Frontal cortex (tissue), 4 donors: ENCODE measurements around the gene HTR3C. TPM values are rescaled to one million over a fixed set of nuclear protein-coding genes. Genes with fewer than 3 reads are reported as not detected.

Source experiments
- DNase-seq, 2 donors: peaks; one replicate each; pipeline ENCODE4 v3.0.0; 2012; ENCODE audit warnings: low spot score in 2 of 2
- FAIRE-seq: peaks from 2 replicates; lab custom pipeline; 2012; peaks lifted over from hg19 to GRCh38; lab: Jason Lieb, UNC
- small RNA-seq: library from RNA; depleted of rRNA; stranded (forward); fragments of <200 nt; gene quantifications from one replicate; pipeline ENCODE3, GENCODE V24; 2014
- total RNA-seq: library from RNA; depleted of rRNA; stranded (reverse); fragments of >200 nt; gene quantifications from one replicate; pipeline ENCODE4 v1.2.3, GENCODE V29; 2014
- donor health status: control.
- donor health status: control.
- donor health status: control.

Gene HTR3C
- total RNA-seq, 1 donor from 2014 or later = not detected

GRCh38 chr3:184081116-184081830, 28.4 kb downstream of the HTR3C start:
- FAIRE-seq = no peak
- no peak for DNase-seq

GRCh38 chr3:184082034-184082433, 29.2 kb downstream of the HTR3C start:
- DNase-seq = no peak
- FAIRE-seq = no peak

- DNase-seq (no peak), FAIRE-seq (no peak)
Measured at GRCh38 chr3:184082465-184082864, 29.6 kb downstream of the HTR3C start.

GRCh38 chr3:184085389-184085852, 32.6 kb downstream of the HTR3C start:
- DNase-seq = no peak
- no peak for FAIRE-seq

GRCh38 chr3:184092199-184092598, 39.4 kb downstream of the HTR3C start:
- FAIRE-seq (no peak), DNase-seq (no peak)

- no peak for FAIRE-seq
- no peak for DNase-seq
Measured at GRCh38 chr3:184096811-184097383, 44.0 kb downstream of the HTR3C start, which contains the start of gene HTR3E. TSS of gene HTR3E (plus strand) at chr3:184097064. CDS start at chr3:184097530, 466 bp downstream.

GRCh38 chr3:184097556-184097955, 44.7 kb downstream of the HTR3C start:
- DNase-seq = no peak
- FAIRE-seq = no peak

- no peak for DNase-seq
- FAIRE-seq = no peak
Measured at GRCh38 chr3:184099806-184100686, 47.2 kb downstream of the HTR3C start.

Small RNA genes lying within 50 kb of the gene (small RNA-seq; reads per million reads assigned to genes)
- not detected for gene RF00019

Other genes starting within 250 kb of the HTR3C start
- gene MAP6D1, start 227.5 kb upstream of the HTR3C start, total RNA-seq = 3.3 TPM
- 19.6 TPM for gene PARL, start 168.2 kb upstream of the HTR3C start, total RNA-seq
- gene ABCC5, start 35.2 kb upstream of the HTR3C start, total RNA-seq = 37.9 TPM
- gene HTR3D, start 21.3 kb upstream of the HTR3C start, total RNA-seq = not detected
- gene HTR3E, start 44.0 kb downstream of the HTR3C start, total RNA-seq = not detected
- 42.8 TPM for gene EIF2B5, start 82.3 kb downstream of the HTR3C start, total RNA-seq
- gene DVL3, start 102.3 kb downstream of the HTR3C start, total RNA-seq = 34.6 TPM
- 344 TPM for gene AP2M1, start 121.8 kb downstream of the HTR3C start, total RNA-seq
- 47.3 TPM for gene ABCF3, start 133.2 kb downstream of the HTR3C start, total RNA-seq
- 0.41 TPM for gene VWA5B2, start 176.5 kb downstream of the HTR3C start, total RNA-seq
- gene ALG3, start 195.9 kb downstream of the HTR3C start, total RNA-seq = 11.0 TPM
- gene EEF1AKMT4, start 196.6 kb downstream of the HTR3C start, total RNA-seq = 0.82 TPM
- gene CAMK2N2, start 208.5 kb downstream of the HTR3C start, total RNA-seq = 4.5 TPM
- gene ECE2, start 223.0 kb downstream of the HTR3C start, total RNA-seq = 3.7 TPM
- 263 TPM for gene PSMD2, start 246.2 kb downstream of the HTR3C start, total RNA-seq